Activated effector memory CD4-positive, alpha-beta T cell treated with Interleukin-2 at 50 U/mL for 16 hours (primary cell): Measurements from ENCODE around the gene RNF224.
A peak's percentile ranks its signal among the peaks of the same experiment; 100 is the strongest.
"Not testable (repeated sequence)": the region's sequence is repeated elsewhere in the genome, so short reads cannot be mapped to it uniquely, and the experiment has no call there.

ENCODE experiments used
- DNase-seq: peaks from one replicate; pipeline ENCODE4 v3.0.0-alpha.2; 2020

RNF224 gene

GRCh38 chr9:137228968-137229896, 1.9 kb downstream of the RNF224 start:
- no peak for DNase-seq

- no peak for DNase-seq
Observed at GRCh38 chr9:137229903-137230704, 2.8 kb downstream of the RNF224 start.

- no peak for DNase-seq
Observed at GRCh38 chr9:137230705-137231371, 3.5 kb downstream of the RNF224 start, which contains the start of gene SLC34A3. Gene SLC34A3, plus strand, starts transcription at chr9:137230901. Its CDS starts 802 bp downstream, at chr9:137231703.

GRCh38 chr9:137231372-137232039, 4.2 kb downstream of the RNF224 start:
- DNase-seq, result no peak

- no peak for DNase-seq
Observed at GRCh38 chr9:137232101-137232500, 4.8 kb downstream of the RNF224 start.

GRCh38 chr9:137232510-137232909, 5.2 kb downstream of the RNF224 start:
- no peak for DNase-seq

- no peak for DNase-seq
Observed at GRCh38 chr9:137233143-137233980, 6.1 kb downstream of the RNF224 start.

- no peak for DNase-seq
Observed at GRCh38 chr9:137234055-137234697, 6.9 kb downstream of the RNF224 start.

GRCh38 chr9:137234758-137235423, 7.6 kb downstream of the RNF224 start:
- DNase-seq, result no peak

GRCh38 chr9:137235424-137236237, 8.3 kb downstream of the RNF224 start:
- no peak for DNase-seq

GRCh38 chr9:137236238-137236935, 9.1 kb downstream of the RNF224 start:
- peak; percentile 81 for DNase-seq

- no peak for DNase-seq
Observed at GRCh38 chr9:137236936-137237421, 9.7 kb downstream of the RNF224 start.

GRCh38 chr9:137237759-137238726, 10.7 kb downstream of the RNF224 start:
- DNase-seq, result no peak

GRCh38 chr9:137239541-137240200, 12.4 kb downstream of the RNF224 start:
- not testable (repeated sequence) for DNase-seq

GRCh38 chr9:137240318-137240840, 13.1 kb downstream of the RNF224 start:
- peak; percentile 65 for DNase-seq

- DNase-seq, result peak; percentile 96
Observed at GRCh38 chr9:137240841-137241489, 13.7 kb downstream of the RNF224 start, which contains the start of gene TUBB4B. Gene TUBB4B, plus strand, starts transcription at chr9:137241287. Its CDS starts 74 bp downstream, at chr9:137241361.
